HG03565 (cell line): ENCODE data around the gene CAGE1.
"Not testable (repeated sequence)": the region's sequence is repeated elsewhere in the genome, so short reads cannot be mapped to it uniquely, and the experiment has no call there.

Experiments used
- ATAC-seq: cut with Tn5 transposase; IDR thresholded peaks from one replicate; pipeline ENCODE4 v1.9.1; 2021; ENCODE audit warnings: mild to moderate bottlenecking, moderate library complexity; ENCODE audit not compliant: unreplicated experiment

CAGE1 gene

DNA sequence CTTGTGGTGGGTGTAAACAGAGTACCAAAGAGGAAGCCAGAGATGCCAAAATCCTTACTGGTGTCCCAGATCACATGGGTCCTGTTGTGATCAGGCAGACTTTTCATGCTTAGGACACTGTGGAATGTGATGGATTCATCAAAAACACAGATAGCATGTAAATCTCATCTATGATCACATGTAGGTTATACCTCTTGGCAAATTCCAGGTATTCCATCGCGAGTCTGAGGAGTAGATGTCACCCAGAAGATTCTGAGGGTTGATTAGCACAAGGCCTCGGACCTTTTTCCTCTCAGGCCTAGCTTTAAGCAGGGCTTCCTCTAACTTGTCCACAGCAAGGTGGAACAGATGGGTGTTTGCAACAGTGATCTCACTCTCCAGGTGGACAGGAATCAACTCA, 48.3 kb downstream of the CAGE1 start:
- ATAC-seq, result no peak

DNA sequence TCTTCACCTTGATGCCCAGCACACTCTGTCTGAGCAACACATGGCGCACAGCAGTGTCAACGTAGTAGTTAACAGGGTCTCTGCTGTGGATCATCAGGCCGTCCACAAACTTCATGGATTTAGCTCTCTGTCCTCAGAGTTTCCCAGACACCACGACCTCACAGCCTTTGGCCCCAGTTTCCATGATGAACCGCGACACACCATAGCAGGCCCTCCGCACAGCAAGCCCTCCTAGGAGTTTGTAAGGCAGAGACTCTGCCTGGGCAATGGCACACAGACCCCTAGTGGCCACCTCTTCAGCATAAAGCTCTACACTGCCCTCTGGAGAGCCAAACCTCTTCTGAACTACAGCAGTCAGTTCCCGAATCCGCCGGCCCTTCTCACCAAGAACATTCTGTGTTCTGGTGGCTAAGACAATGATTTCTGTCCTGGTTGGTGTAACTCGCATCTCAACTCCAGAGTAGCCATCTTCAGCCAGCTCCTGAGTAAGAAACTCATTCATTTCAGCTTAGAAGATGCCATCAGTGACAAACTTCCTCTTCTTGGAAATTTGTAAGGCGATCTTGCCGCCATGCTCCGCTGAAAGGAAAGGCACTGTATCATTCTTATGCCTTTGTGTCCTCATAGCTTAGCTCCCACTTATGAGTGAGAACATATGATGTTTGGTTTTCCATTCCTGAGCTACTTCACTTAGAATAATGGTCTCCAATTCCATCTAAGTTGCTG, 50.4 kb downstream of the CAGE1 start:
- ATAC-seq, result not testable (repeated sequence)

- no peak for ATAC-seq
Measured at GRCh38 chr6:7338031-7338430, 51.5 kb downstream of the CAGE1 start.

DNA sequence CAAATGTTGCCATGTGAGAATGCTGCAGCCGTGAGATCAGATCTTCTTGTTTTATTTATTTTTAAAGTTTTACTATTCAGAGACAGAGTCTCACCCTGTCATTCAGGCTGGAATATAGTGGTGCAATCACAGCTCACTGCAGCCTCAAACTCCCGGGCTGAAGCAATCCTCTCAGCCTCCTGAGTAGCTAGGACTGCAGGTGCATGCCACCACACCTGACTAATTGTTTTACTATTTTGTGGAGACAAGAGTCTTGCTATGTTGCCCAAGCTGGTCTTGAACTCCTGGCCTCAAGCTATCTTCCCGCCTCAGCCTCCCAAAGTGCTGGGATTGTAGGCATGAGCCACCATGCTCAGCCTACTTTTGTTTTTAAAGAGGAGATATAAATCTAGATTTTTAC, 54.0 kb downstream of the CAGE1 start:
- ATAC-seq, result no peak

- no peak for ATAC-seq
Measured at GRCh38 chr6:7334685-7335084, 54.9 kb downstream of the CAGE1 start.

- ATAC-seq, result no peak
Measured at GRCh38 chr6:7332090-7332745, 57.3 kb downstream of the CAGE1 start.

- ATAC-seq, result no peak
Measured at GRCh38 chr6:7331452-7331851, 58.1 kb downstream of the CAGE1 start.

DNA sequence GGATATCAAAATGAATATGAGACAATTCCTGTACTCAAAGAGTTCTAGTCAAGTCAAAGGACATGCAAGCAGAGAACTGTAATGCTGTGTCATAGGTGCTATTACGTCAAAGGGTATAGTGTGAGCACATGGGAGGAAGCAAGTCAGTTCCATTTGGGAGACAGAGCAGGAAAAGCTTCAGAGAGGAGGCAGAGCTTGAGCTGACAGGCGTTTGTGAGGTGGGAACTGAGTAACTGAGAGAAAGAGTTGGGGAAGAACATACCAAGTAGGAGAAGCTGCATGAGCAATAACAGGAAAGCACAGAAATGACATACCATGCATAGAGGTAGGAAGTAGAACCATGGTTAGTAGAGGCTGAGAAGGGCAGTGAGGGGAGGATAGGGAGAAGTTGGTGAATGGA, 61.3 kb downstream of the CAGE1 start:
- ATAC-seq, result no peak

DNA sequence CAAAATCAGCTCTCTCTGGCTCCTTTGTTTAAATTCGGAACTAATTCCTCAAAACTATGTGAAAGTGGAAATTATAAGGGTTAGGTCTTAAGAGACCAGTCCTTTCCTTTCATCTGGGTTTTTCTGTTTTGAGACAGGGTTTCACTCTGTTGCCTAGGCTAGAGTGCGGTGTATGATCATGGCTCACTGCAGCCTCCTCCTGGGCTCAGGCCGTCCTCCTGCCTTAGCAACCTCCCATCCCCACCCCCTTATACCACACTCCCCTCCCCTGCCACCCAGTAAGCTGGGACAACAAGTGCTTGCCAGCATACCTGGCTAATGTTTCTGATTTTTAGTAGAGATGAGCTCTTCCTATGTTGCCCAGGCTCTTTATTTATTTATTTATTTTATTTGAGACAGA, 63.8 kb downstream of the CAGE1 start:
- ATAC-seq, result no peak

DNA sequence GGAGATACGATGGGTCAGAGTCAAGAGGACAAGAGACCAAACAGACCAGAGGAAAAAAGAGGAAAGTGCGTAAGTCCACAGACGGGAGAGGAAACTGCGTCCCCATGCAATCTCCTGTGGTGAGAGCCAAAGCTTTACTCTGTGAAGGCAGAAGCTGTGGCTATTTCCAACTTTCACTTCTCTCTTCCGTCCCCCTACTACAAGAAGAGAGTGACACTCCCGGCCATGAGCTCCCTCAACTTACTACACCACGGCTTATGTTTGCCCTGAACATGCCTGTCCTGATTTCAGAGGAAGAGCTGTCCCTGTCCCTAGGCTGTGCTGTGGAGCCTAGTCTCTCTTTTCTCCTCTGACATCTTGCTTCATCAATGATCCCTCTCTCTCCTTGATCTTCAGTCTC, 65.0 kb downstream of the CAGE1 start:
- peak; percentile 58 for ATAC-seq

GRCh38 chr6:7323074-7323473, 66.5 kb downstream of the CAGE1 start:
- no peak for ATAC-seq

- not testable (repeated sequence) for ATAC-seq
Measured at GRCh38 chr6:7321866-7322265, 67.7 kb downstream of the CAGE1 start.

DNA sequence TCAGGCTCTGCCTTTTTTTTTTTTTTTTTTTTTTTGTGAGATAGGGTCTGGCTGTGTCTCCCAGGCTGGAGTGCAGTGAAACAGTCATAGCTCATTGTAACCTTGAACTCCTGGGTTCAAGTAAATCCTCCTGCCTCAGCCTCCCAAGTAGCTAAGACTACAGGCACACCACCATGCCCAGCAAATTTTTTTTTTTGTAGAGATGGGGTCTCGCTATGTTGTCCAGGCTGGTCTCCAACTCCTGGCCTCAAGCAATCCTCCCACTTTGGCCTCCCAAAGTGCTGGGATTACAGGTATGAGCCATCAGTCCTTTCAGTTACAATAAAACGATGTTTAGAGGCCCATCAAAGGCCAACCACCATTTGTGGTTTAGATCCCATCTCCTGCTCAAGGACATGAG, 70.1 kb downstream of the CAGE1 start:
- not testable (repeated sequence) for ATAC-seq

DNA sequence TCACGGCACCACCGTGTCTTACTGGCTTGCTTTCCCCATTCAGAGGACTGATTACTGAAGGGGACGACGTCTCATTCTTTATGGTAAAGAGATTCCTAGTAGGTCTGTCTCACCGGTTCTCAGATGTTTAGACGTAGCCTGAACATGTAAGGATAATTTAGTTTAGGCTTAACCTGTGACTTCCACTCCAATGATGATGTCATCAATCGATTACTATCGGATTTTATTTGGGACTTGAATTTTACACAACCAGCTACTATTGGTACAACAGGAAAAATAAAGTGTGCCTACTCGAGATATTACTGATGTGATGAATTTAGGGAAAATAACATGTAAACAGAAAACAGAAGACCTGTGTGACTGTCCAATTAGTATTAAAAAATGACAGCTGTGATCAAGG, 72.0 kb downstream of the CAGE1 start:
- no peak for ATAC-seq

DNA sequence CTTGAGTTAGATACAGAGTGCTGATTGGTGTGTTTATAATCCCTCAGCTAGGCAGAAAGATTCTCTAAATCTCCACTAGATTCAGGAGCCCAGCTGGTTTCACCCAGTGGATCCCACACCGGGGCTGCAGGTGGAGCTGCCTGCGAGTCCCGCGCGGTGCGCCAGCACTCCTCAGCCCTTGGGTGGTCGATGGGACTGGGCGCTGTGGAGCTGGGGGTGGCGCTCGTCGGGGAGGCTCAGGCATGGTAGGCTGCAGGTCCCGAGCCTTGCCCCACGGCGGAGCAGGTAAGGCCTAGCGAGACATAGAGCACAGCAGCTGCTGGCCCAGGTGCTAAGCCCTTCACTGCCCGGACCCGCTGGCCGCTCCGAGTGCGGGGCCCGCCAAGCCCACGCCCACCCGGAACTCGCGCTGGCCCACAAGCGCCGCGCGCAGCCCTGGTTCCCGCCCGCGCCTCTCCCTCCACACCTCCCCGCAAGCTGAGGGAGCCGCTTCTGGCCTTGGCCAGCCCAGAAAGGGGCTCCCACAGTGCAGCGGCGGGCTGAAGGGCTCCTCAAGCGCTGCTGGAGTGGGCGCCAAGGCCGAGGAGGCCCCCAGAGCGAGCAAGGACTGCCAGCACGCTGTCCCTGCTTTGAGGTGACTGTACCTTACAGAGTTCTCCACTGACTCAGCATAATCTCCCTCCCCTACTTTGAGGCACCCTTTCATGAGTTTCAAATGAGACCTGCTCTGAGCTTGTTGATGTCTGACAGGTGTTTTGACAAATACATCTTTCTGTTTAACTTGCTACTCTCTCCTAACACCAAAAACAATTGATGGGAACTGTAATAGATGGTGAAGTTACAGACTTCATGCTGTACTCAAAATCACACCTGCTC, 72.6 kb downstream of the CAGE1 start:
- ATAC-seq, result no peak

- ATAC-seq, result no peak
Measured at GRCh38 chr6:7315948-7316365, 73.6 kb downstream of the CAGE1 start.

DNA sequence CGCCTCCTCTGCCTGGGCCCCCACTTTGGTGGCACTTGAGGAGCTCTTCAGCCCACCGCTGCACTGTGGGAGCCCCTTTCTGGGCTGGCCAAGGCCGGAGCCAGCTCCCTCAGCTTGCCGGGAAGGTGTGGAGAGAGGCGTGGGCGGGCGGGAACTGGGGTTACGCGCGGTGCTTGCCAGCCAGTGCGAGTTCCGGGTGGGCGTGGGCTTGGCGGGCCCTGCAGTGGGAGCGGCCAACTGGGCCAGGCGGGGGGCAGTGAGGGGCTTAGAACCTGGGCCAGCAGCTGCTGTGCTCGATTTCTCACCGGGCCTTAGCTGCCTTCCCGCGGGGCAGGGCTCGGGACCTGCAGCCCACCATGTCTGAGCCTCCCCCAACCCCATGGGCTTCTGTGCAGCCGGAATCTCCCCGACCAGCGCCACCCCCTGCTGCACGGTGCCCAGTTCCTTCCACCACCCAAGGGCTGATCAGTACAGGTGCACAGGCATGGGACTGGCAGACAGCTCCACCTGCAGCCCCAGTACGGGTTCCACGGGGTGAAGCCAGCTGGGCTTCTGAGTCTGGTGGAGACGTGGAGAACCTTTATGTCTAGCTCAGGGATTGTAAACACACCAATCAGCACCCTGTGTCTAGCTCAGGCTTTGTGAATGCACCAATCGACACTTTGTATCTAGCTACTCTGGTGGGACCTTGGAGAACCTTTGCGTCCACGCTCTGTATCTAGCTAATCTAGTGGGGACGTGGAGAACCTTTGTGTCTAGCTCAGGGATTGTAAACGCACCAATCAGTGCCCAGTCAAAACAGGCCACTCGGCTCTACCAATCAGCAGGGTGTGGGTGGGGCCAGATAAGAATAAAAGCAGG, 74.2 kb downstream of the CAGE1 start:
- not testable (repeated sequence) for ATAC-seq

DNA sequence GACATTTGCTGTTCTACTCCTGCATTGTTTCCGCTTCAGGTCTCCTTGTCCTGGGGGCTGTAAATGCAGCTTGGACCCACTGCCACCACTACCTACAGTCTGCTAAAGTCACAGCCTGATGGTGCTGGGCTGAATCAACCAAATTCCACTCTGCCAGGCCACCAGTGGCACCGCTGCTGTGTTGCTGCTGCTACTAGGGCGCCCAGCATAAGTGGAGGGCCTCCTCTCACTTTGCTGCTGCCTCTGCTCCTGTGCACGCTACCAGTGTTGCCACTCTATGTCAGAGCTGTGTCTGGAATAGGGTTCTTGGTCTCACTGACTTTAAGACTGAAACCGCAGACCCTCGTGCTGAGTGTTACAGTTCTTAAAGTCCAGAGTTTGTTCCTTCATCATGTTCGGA, 75.1 kb downstream of the CAGE1 start:
- ATAC-seq, result no peak

DNA sequence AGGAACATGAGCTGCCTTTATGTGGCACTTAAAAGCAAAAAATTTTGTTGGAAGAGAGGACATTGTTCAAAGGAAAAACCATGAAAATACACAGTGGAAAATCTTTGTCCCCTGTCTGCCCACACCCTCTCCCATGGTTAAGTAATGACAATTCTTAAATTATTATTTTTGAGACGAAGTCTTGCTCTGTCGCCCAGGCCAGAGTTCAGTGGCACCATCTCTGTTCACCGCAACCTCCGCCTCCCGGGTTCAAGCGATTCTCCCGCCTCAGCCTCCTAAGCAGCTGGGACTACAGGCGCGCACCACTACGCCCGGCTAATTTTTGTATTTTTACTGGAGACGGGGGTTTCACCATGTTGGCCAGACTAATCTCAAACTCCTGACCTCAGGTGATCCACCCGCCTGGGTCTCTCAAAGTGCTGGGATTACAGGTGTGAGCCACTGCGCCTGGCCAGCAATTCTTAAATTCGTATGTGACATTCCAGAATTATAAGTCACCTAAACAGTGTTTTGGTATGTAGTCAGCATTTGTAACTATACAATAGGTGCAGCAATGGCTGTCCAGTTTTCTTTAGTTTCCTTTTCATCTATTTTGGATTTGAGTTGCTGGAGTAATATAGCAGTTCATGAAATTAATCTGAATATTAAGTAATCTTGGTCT, 75.9 kb downstream of the CAGE1 start:
- no peak for ATAC-seq
